Measurements from ENCODE around the gene ARHGEF4.

The ARHGEF4 gene

GRCh38 chr2:131049150-131049718 lies 212.5 kb downstream of the ARHGEF4 start:
- Histone ChIP-seq H3K9ac (ENCODE audit: low read depth, low read length) (no peak overlapping the region), H3K4me3 (ENCODE audit: low read length) (no peak overlapping the region), H3K9me3 (replicated peaks; ENCODE audit: low read length) (no peaks in the 10 kb centered on the region), H3K27me3 (ENCODE audit: control insufficient read depth, insufficient read depth, low read length) (no peaks in the 10 kb centered on the region), H3K4me1 (ENCODE audit: control insufficient read depth, insufficient read depth, low read length) (no peaks in the 10 kb centered on the region), H3K4me2 (ENCODE audit: low read length) (no peak overlapping the region), H3K36me3 (ENCODE audit: insufficient read depth, low read length) (peaks cover 59% of the 10 kb centered on the region)

GRCh38 chr2:131050896-131051295 lies 214.2 kb downstream of the ARHGEF4 start:
- H3K27me3 ChIP-seq (ENCODE audit: control insufficient read depth, insufficient read depth, low read length) = no peaks in the 10 kb centered on the region
- no peaks in the 10 kb centered on the region for H3K9me3 ChIP-seq (replicated peaks; ENCODE audit: low read length)
- H3K4me2 ChIP-seq (ENCODE audit: low read length) = no peak overlapping the region
- H3K4me3 ChIP-seq (ENCODE audit: low read length) = no peak overlapping the region
- peaks cover 7% of the 10 kb centered on the region for H3K4me1 ChIP-seq (ENCODE audit: control insufficient read depth, insufficient read depth, low read length)
- H3K9ac ChIP-seq (ENCODE audit: low read depth, low read length) = no peak overlapping the region
- peaks cover 71% of the 10 kb centered on the region for H3K36me3 ChIP-seq (ENCODE audit: insufficient read depth, low read length)

- H3K36me3 ChIP-seq (ENCODE audit: insufficient read depth, low read length) = peaks cover 67% of the 10 kb centered on the region
- H3K27me3 ChIP-seq (ENCODE audit: control insufficient read depth, insufficient read depth, low read length) = no peaks in the 10 kb centered on the region
- no peak overlapping the region for H3K9ac ChIP-seq (ENCODE audit: low read depth, low read length)
- no peak overlapping the region for H3K4me2 ChIP-seq (ENCODE audit: low read length)
- H3K4me1 ChIP-seq (ENCODE audit: control insufficient read depth, insufficient read depth, low read length) = peaks cover 22% of the 10 kb centered on the region
- no peak overlapping the region for H3K4me3 ChIP-seq (ENCODE audit: low read length)
- no peaks in the 10 kb centered on the region for H3K9me3 ChIP-seq (replicated peaks; ENCODE audit: low read length)
These were observed 216.1 kb downstream of the ARHGEF4 start for GRCh38 chr2:131052741-131053263.

- Histone ChIP-seq H3K4me2 (ENCODE audit: low read length) (no peak overlapping the region), H3K4me3 (ENCODE audit: low read length) (no peak overlapping the region), H3K27me3 (ENCODE audit: control insufficient read depth, insufficient read depth, low read length) (no peaks in the 10 kb centered on the region), H3K36me3 (ENCODE audit: insufficient read depth, low read length) (peaks cover 63% of the 10 kb centered on the region), H3K4me1 (ENCODE audit: control insufficient read depth, insufficient read depth, low read length) (peaks cover 22% of the 10 kb centered on the region), H3K9ac (ENCODE audit: low read depth, low read length) (no peak overlapping the region), H3K9me3 (replicated peaks; ENCODE audit: low read length) (no peaks in the 10 kb centered on the region)
These were observed 217.8 kb downstream of the ARHGEF4 start for GRCh38 chr2:131054488-131054887.

- Histone ChIP-seq H3K4me2 (ENCODE audit: low read length) (peak overlapping the region; percentile 43), H3K4me3 (ENCODE audit: low read length) (no peak overlapping the region), H3K4me1 (ENCODE audit: control insufficient read depth, insufficient read depth, low read length) (peaks cover 22% of the 10 kb centered on the region), H3K27me3 (ENCODE audit: control insufficient read depth, insufficient read depth, low read length) (no peaks in the 10 kb centered on the region), H3K9me3 (replicated peaks; ENCODE audit: low read length) (no peaks in the 10 kb centered on the region), H3K36me3 (ENCODE audit: insufficient read depth, low read length) (peaks cover 55% of the 10 kb centered on the region), H3K9ac (ENCODE audit: low read depth, low read length) (peak overlapping the region; percentile 55)
These were observed 218.7 kb downstream of the ARHGEF4 start for GRCh38 chr2:131055169-131056065.

- Histone ChIP-seq H3K4me3 (ENCODE audit: low read length) (peak overlapping the region; percentile 10), H3K36me3 (ENCODE audit: insufficient read depth, low read length) (peaks cover 54% of the 10 kb centered on the region), H3K4me1 (ENCODE audit: control insufficient read depth, insufficient read depth, low read length) (peaks cover 22% of the 10 kb centered on the region), H3K4me2 (ENCODE audit: low read length) (peak overlapping the region; percentile 43), H3K9ac (ENCODE audit: low read depth, low read length) (peak overlapping the region; percentile 55), H3K9me3 (replicated peaks; ENCODE audit: low read length) (no peaks in the 10 kb centered on the region), H3K27me3 (ENCODE audit: control insufficient read depth, insufficient read depth, low read length) (no peaks in the 10 kb centered on the region)
These were observed 219.7 kb downstream of the ARHGEF4 start for GRCh38 chr2:131056204-131056931.

- peaks cover 51% of the 10 kb centered on the region for H3K36me3 ChIP-seq (ENCODE audit: insufficient read depth, low read length)
These were observed 220.2 kb downstream of the ARHGEF4 start for GRCh38 chr2:131056932-131057287.

GRCh38 chr2:131058214-131058843 lies 221.6 kb downstream of the ARHGEF4 start:
- H3K4me1 ChIP-seq (ENCODE audit: control insufficient read depth, insufficient read depth, low read length) = peaks cover 22% of the 10 kb centered on the region
- no peak overlapping the region for H3K4me2 ChIP-seq (ENCODE audit: low read length)
- H3K4me3 ChIP-seq (ENCODE audit: low read length) = no peak overlapping the region
- peaks cover 46% of the 10 kb centered on the region for H3K36me3 ChIP-seq (ENCODE audit: insufficient read depth, low read length)
- H3K9me3 ChIP-seq (replicated peaks; ENCODE audit: low read length) = no peaks in the 10 kb centered on the region
- H3K9ac ChIP-seq (ENCODE audit: low read depth, low read length) = no peak overlapping the region
- no peaks in the 10 kb centered on the region for H3K27me3 ChIP-seq (ENCODE audit: control insufficient read depth, insufficient read depth, low read length)

More at GRCh38 chr2:131056932-131057287, 220.2 kb downstream of the ARHGEF4 start:
- H3K27me3 ChIP-seq (ENCODE audit: control insufficient read depth, insufficient read depth, low read length) = no peaks in the 10 kb centered on the region
- peaks cover 22% of the 10 kb centered on the region for H3K4me1 ChIP-seq (ENCODE audit: control insufficient read depth, insufficient read depth, low read length)
- H3K4me2 ChIP-seq (ENCODE audit: low read length) = peak overlapping the region; percentile 43
- no peak overlapping the region for H3K4me3 ChIP-seq (ENCODE audit: low read length)
- no peaks in the 10 kb centered on the region for H3K9me3 ChIP-seq (replicated peaks; ENCODE audit: low read length)
- no peak overlapping the region for H3K9ac ChIP-seq (ENCODE audit: low read depth, low read length)

GRCh38 chr2:131058920-131059319 lies 222.2 kb downstream of the ARHGEF4 start:
- Histone ChIP-seq H3K9ac (ENCODE audit: low read depth, low read length) (no peak overlapping the region), H3K36me3 (ENCODE audit: insufficient read depth, low read length) (peaks cover 43% of the 10 kb centered on the region), H3K27me3 (ENCODE audit: control insufficient read depth, insufficient read depth, low read length) (no peaks in the 10 kb centered on the region), H3K4me3 (ENCODE audit: low read length) (no peak overlapping the region), H3K4me1 (ENCODE audit: control insufficient read depth, insufficient read depth, low read length) (peaks cover 22% of the 10 kb centered on the region), H3K4me2 (ENCODE audit: low read length) (no peak overlapping the region), H3K9me3 (replicated peaks; ENCODE audit: low read length) (no peaks in the 10 kb centered on the region)

GRCh38 chr2:131063501-131064283 lies 227.0 kb downstream of the ARHGEF4 start:
- Histone ChIP-seq H3K9me3 (replicated peaks; ENCODE audit: low read length) (no peaks in the 10 kb centered on the region), H3K27me3 (ENCODE audit: control insufficient read depth, insufficient read depth, low read length) (no peaks in the 10 kb centered on the region), H3K4me3 (ENCODE audit: low read length) (no peak overlapping the region), H3K4me2 (ENCODE audit: low read length) (no peak overlapping the region), H3K36me3 (ENCODE audit: insufficient read depth, low read length) (peaks cover 51% of the 10 kb centered on the region), H3K9ac (ENCODE audit: low read depth, low read length) (no peak overlapping the region), H3K4me1 (ENCODE audit: control insufficient read depth, insufficient read depth, low read length) (no peaks in the 10 kb centered on the region)

Measured in skeletal muscle satellite cell (primary cell).